ENCODE measurements around the gene ARID5A. TPM values are rescaled to one million over a fixed set of nuclear protein-coding genes. Genes with fewer than 3 reads are reported as not detected.
"Not testable (repeated sequence)": the region's sequence is repeated elsewhere in the genome, so short reads cannot be mapped to it uniquely, and the experiment has no call there.

Gene ARID5A
- total RNA-seq, 1 donor = 9.5 TPM

- no peak overlapping the region for H3K4me3 ChIP-seq (ENCODE audit: low read depth, low read length)
- TF ChIP-seq CTCF (IDR thresholded peaks at IDR 0.05; ENCODE audit: insufficient read depth, low read depth, low read length) = no peak
- no peak for DNase-seq (ENCODE audit: low read depth)
Observed at GRCh38 chr2:96556441-96557330, 20.1 kb downstream of the ARID5A start.

GRCh38 chr2:96557421-96557820, 20.9 kb downstream of the ARID5A start:
- DNase-seq (ENCODE audit: low read depth); H3K4me3 ChIP-seq (ENCODE audit: low read depth, low read length): not testable (repeated sequence)

GRCh38 chr2:96558061-96558460, 21.5 kb downstream of the ARID5A start:
- no peak for TF ChIP-seq CTCF (IDR thresholded peaks at IDR 0.05; ENCODE audit: insufficient read depth, low read depth, low read length)
- DNase-seq (ENCODE audit: low read depth) = no peak
- no peak overlapping the region for H3K4me3 ChIP-seq (ENCODE audit: low read depth, low read length)

- H3K4me3 ChIP-seq (ENCODE audit: low read depth, low read length) = no peak overlapping the region
- no peak for TF ChIP-seq CTCF (IDR thresholded peaks at IDR 0.05; ENCODE audit: insufficient read depth, low read depth, low read length)
- no peak for DNase-seq (ENCODE audit: low read depth)
Observed at GRCh38 chr2:96558485-96558884, 21.9 kb downstream of the ARID5A start.

GRCh38 chr2:96564026-96564425, 27.5 kb downstream of the ARID5A start:
- no peak overlapping the region for H3K4me3 ChIP-seq (ENCODE audit: low read depth, low read length)
- no peak for DNase-seq (ENCODE audit: low read depth)
- no peak for TF ChIP-seq CTCF (IDR thresholded peaks at IDR 0.05; ENCODE audit: insufficient read depth, low read depth, low read length)

GRCh38 chr2:96564563-96564962, 28.0 kb downstream of the ARID5A start:
- no peak overlapping the region for H3K4me3 ChIP-seq (ENCODE audit: low read depth, low read length)
- no peak for TF ChIP-seq CTCF (IDR thresholded peaks at IDR 0.05; ENCODE audit: insufficient read depth, low read depth, low read length)
- DNase-seq (ENCODE audit: low read depth) = no peak

- TF ChIP-seq CTCF (IDR thresholded peaks at IDR 0.05; ENCODE audit: insufficient read depth, low read depth, low read length) = no peak
- no peak for DNase-seq (ENCODE audit: low read depth)
- no peak overlapping the region for H3K4me3 ChIP-seq (ENCODE audit: low read depth, low read length)
Observed at GRCh38 chr2:96565111-96565510, 28.6 kb downstream of the ARID5A start.
